ENCODE data around the gene PTGER2.

PTGER2 gene

GRCh38 chr14:52348776-52349175, 34.7 kb downstream of the PTGER2 start:
- TF ChIP-seq TAF1 (IDR thresholded peaks at IDR 0.05; ENCODE audit: borderline replicate concordance, insufficient read depth, low read length) (no peak), FOXP2 (optimal IDR thresholded peaks at IDR 0.05; ENCODE audit: borderline replicate concordance, extremely low read depth, extremely low read length, insufficient read depth) (no peak), POLR2AphosphoS5 (IDR thresholded peaks at IDR 0.05; ENCODE audit: low read depth, low read length) (no peak), SIN3A (IDR thresholded peaks at IDR 0.05; ENCODE audit: borderline replicate concordance, insufficient read depth, low read length) (no peak)
- TF ChIP-seq, protein P1, sequence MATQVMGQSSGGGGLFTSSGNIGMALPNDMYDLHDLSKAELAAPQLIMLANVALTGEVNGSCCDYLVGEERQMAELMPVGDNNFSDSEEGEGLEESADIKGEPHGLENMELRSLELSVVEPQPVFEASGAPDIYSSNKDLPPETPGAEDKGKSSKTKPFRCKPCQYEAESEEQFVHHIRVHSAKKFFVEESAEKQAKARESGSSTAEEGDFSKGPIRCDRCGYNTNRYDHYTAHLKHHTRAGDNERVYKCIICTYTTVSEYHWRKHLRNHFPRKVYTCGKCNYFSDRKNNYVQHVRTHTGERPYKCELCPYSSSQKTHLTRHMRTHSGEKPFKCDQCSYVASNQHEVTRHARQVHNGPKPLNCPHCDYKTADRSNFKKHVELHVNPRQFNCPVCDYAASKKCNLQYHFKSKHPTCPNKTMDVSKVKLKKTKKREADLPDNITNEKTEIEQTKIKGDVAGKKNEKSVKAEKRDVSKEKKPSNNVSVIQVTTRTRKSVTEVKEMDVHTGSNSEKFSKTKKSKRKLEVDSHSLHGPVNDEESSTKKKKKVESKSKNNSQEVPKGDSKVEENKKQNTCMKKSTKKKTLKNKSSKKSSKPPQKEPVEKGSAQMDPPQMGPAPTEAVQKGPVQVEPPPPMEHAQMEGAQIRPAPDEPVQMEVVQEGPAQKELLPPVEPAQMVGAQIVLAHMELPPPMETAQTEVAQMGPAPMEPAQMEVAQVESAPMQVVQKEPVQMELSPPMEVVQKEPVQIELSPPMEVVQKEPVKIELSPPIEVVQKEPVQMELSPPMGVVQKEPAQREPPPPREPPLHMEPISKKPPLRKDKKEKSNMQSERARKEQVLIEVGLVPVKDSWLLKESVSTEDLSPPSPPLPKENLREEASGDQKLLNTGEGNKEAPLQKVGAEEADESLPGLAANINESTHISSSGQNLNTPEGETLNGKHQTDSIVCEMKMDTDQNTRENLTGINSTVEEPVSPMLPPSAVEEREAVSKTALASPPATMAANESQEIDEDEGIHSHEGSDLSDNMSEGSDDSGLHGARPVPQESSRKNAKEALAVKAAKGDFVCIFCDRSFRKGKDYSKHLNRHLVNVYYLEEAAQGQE (IDR thresholded peaks at IDR 0.05; ENCODE audit: insufficient read depth in 1 of 2, low read depth in 2 of 2, low read length in 2 of 2) = no peak

DNA sequence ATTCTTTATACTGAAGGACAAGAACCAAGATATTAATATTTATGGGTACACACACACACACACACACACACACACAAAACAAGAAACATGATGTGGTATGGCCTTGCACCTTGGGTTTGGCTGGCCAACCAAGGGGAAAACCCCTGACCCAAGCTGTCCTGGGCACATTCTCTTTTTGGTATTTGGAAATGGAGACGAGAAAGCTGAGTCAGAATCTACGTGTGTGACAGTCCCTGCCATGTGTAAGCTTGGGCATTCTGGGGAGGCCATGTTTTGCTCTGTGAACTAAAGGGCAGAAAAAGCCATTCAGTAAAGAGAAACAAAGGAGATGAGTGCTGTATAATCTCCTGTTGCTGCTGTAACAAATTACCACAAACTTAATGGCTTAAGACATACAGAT, 35.6 kb downstream of the PTGER2 start:
- TF ChIP-seq, protein P1 (IDR thresholded peaks at IDR 0.05; ENCODE audit: insufficient read depth in 1 of 2, low read depth in 2 of 2, low read length in 2 of 2) = no peak
- TF ChIP-seq POLR2AphosphoS5 (IDR thresholded peaks at IDR 0.05; ENCODE audit: low read depth, low read length) (no peak), FOXP2 (optimal IDR thresholded peaks at IDR 0.05; ENCODE audit: borderline replicate concordance, extremely low read depth, extremely low read length, insufficient read depth) (no peak)

GRCh38 chr14:52350445-52350844, 36.3 kb downstream of the PTGER2 start:
- TF ChIP-seq POLR2AphosphoS5 (IDR thresholded peaks at IDR 0.05; ENCODE audit: low read depth, low read length) (no peak), TAF1 (IDR thresholded peaks at IDR 0.05; ENCODE audit: borderline replicate concordance, insufficient read depth, low read length) (no peak), FOXP2 (optimal IDR thresholded peaks at IDR 0.05; ENCODE audit: borderline replicate concordance, extremely low read depth, extremely low read length, insufficient read depth) (no peak), SIN3A (IDR thresholded peaks at IDR 0.05; ENCODE audit: borderline replicate concordance, insufficient read depth, low read length) (no peak)
- TF ChIP-seq, protein P1 (IDR thresholded peaks at IDR 0.05; ENCODE audit: insufficient read depth in 1 of 2, low read depth in 2 of 2, low read length in 2 of 2) = no peak

GRCh38 chr14:52351233-52352060, 37.3 kb downstream of the PTGER2 start:
- TF ChIP-seq, protein P1 (IDR thresholded peaks at IDR 0.05; ENCODE audit: insufficient read depth in 1 of 2, low read depth in 2 of 2, low read length in 2 of 2) = no peak
- TF ChIP-seq FOXP2 (optimal IDR thresholded peaks at IDR 0.05; ENCODE audit: borderline replicate concordance, extremely low read depth, extremely low read length, insufficient read depth) (no peak), SIN3A (IDR thresholded peaks at IDR 0.05; ENCODE audit: borderline replicate concordance, insufficient read depth, low read length) (no peak), TAF1 (IDR thresholded peaks at IDR 0.05; ENCODE audit: borderline replicate concordance, insufficient read depth, low read length) (no peak), POLR2AphosphoS5 (IDR thresholded peaks at IDR 0.05; ENCODE audit: low read depth, low read length) (no peak)

All from PFSK-1 (cell line).